ENCODE results near the gene SPACDR. TPM values are rescaled to one million over a fixed set of nuclear protein-coding genes. Genes with fewer than 3 reads are reported as not detected.

SPACDR gene
- total and polyA plus RNA-seq, 9 of the 15 experiments (the other 6 are each of a cell fraction or from before 2014, with no cell fraction given): 0.07 to 0.55 (median 0.14) TPM; not detected in 1

DNA sequence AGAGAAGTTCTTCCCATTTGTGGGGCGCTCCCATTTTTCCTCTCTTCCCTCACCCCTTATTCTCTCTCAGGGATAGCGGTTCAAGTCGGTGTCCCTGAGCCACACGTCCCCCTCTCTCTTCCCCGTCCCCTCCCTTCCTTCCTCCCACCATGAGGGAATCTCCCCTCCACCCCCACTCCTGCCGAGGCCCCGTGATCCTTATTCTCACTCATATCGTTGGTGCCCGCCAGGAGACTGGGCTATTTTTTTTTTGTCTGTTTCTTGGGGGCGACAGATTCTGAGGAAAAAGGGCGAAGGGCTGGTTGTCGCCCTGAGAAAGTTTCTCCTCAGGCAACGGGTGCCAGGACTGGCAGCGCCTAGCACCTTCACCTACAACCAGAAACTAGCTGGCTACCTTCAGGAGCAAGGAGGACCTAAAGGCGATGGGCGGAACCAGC lies 36.3 kb downstream of the SPACDR start (continued):
- TF ChIP-seq, protein P1, sequence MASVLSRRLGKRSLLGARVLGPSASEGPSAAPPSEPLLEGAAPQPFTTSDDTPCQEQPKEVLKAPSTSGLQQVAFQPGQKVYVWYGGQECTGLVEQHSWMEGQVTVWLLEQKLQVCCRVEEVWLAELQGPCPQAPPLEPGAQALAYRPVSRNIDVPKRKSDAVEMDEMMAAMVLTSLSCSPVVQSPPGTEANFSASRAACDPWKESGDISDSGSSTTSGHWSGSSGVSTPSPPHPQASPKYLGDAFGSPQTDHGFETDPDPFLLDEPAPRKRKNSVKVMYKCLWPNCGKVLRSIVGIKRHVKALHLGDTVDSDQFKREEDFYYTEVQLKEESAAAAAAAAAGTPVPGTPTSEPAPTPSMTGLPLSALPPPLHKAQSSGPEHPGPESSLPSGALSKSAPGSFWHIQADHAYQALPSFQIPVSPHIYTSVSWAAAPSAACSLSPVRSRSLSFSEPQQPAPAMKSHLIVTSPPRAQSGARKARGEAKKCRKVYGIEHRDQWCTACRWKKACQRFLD (CRISPR knock-in tag; IDR thresholded peaks at IDR 0.05): no peak
- TF ChIP-seq RFX1 (IDR thresholded peaks at IDR 0.05) (no peak), NONO (IDR thresholded peaks at IDR 0.05; ENCODE audit: low read depth in 2 of 2, low read length in 1 of 2) (0 out of 4 replicates have a peak, but pooled peaks of 1 of the 2 experiments have one; percentile 44), GATA2 (CRISPR knock-in tag; IDR thresholded peaks at IDR 0.05) (no peak), MYBL2 (IDR thresholded peaks at IDR 0.05; ENCODE audit: low read depth) (no peak), MYBL2 (CRISPR knock-in tag; IDR thresholded peaks at IDR 0.05; ENCODE audit: borderline replicate concordance) (no peak), ZNF121 (CRISPR knock-in tag; conservative IDR thresholded peaks at IDR 0.05) (0 out of 2 replicates have a peak, but pooled peaks have one; percentile 13), MAFG (tag; conservative IDR thresholded peaks at IDR 0.05) (no peak), ZNF780A (CRISPR knock-in tag; IDR thresholded peaks at IDR 0.05) (no peak), CREBBP (IDR thresholded peaks at IDR 0.05; ENCODE audit: low read depth, low read length) (no peak), CHD2 (IDR thresholded peaks at IDR 0.05; ENCODE audit: low read depth, low read length) (no peak)
- TF ChIP-seq, protein P2, sequence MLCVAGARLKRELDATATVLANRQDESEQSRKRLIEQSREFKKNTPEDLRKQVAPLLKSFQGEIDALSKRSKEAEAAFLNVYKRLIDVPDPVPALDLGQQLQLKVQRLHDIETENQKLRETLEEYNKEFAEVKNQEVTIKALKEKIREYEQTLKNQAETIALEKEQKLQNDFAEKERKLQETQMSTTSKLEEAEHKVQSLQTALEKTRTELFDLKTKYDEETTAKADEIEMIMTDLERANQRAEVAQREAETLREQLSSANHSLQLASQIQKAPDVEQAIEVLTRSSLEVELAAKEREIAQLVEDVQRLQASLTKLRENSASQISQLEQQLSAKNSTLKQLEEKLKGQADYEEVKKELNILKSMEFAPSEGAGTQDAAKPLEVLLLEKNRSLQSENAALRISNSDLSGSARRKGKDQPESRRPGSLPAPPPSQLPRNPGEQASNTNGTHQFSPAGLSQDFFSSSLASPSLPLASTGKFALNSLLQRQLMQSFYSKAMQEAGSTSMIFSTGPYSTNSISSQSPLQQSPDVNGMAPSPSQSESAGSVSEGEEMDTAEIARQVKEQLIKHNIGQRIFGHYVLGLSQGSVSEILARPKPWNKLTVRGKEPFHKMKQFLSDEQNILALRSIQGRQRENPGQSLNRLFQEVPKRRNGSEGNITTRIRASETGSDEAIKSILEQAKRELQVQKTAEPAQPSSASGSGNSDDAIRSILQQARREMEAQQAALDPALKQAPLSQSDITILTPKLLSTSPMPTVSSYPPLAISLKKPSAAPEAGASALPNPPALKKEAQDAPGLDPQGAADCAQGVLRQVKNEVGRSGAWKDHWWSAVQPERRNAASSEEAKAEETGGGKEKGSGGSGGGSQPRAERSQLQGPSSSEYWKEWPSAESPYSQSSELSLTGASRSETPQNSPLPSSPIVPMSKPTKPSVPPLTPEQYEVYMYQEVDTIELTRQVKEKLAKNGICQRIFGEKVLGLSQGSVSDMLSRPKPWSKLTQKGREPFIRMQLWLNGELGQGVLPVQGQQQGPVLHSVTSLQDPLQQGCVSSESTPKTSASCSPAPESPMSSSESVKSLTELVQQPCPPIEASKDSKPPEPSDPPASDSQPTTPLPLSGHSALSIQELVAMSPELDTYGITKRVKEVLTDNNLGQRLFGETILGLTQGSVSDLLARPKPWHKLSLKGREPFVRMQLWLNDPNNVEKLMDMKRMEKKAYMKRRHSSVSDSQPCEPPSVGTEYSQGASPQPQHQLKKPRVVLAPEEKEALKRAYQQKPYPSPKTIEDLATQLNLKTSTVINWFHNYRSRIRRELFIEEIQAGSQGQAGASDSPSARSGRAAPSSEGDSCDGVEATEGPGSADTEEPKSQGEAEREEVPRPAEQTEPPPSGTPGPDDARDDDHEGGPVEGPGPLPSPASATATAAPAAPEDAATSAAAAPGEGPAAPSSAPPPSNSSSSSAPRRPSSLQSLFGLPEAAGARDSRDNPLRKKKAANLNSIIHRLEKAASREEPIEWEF (CRISPR knock-in tag; IDR thresholded peaks at IDR 0.05): peak; percentile 79; the same call in 1 of the 2 replicates

Data from K562 (cell line).